NCI-H2107 treated with DMSO at 0.1 percent for 48 hours (cell line): ENCODE measurements around the gene MYL6B.
"Not testable (repeated sequence)": the region's sequence is repeated elsewhere in the genome, so short reads cannot be mapped to it uniquely, and the experiment has no call there.

Source experiments
- DNase-seq: peaks from one replicate; lab custom pipeline; 2025; ENCODE audit not compliant: unreplicated experiment; lab: John Stamatoyannopoulos, UW

The MYL6B gene

DNA sequence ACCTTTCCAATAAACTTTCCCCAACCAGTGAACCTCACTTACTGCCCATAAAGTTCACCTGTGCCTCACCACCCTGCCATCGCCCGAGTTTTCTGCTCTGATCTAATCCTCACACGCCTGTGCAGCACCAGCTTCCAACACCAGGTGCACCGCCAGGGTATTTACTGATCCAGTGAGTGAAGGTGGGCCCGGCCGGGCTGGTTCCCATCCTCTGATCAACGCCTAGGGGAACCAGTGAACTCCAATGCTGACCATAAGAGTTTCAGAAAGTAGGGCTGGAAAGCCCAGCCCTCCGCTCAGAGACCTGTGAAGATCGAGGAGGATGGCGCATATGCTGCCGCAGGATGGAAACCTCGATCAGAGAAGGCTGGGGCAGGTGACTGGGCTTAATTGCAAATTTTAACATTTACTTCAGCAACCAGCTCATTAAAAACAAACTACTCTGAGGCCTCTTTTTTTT is 685 bp upstream of the MYL6B start:
- peak; percentile 77 for DNase-seq

GRCh38 chr12:56152756-56153677 is 630 bp downstream of the MYL6B start:
- DNase-seq: no peak

GRCh38 chr12:56153678-56154065 is 1.3 kb downstream of the MYL6B start:
- DNase-seq: no peak

DNA sequence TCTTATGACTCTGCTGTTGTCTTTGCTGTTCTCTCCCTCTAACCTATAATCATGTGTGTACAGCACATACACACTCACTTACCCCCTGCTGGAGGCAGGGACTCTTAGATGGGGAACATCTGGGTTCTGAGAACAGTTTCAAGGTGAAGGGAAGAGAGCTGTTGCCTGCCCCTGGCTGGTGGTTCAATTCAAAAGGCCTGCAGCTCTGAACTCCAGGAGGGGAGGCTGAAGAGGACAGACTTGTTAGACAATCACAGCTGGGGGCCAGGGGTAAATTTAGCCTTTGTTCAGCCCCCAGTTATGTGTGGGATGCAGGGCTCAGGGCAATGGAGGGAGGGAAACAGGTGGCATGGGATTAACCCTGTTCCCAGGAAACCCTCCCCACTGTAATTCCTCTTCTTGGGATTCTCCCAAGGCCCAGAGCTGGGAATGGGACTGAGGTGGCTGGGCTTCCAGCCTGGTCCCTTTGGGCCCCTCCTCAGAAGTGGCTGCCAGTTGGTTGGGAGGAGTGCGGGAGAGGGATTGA is 1.9 kb downstream of the MYL6B start:
- no peak for DNase-seq

DNA sequence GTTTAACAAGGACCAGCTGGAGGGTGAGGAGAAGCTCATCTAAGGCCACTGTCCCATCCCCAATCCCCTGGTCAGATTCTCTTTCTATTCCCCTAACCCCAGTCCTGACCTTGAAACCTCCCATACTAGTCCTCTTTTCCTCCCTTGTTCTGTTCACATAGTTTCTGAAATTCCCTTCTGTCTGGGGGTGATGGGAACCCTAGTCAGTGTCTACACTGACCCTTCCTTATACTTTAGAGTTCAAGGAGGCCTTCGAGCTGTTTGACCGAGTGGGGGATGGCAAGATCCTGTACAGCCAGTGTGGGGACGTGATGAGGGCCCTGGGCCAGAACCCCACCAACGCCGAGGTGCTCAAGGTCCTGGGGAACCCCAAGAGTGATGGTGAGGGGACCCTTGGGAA is 2.4 kb downstream of the MYL6B start:
- no peak for DNase-seq

DNA sequence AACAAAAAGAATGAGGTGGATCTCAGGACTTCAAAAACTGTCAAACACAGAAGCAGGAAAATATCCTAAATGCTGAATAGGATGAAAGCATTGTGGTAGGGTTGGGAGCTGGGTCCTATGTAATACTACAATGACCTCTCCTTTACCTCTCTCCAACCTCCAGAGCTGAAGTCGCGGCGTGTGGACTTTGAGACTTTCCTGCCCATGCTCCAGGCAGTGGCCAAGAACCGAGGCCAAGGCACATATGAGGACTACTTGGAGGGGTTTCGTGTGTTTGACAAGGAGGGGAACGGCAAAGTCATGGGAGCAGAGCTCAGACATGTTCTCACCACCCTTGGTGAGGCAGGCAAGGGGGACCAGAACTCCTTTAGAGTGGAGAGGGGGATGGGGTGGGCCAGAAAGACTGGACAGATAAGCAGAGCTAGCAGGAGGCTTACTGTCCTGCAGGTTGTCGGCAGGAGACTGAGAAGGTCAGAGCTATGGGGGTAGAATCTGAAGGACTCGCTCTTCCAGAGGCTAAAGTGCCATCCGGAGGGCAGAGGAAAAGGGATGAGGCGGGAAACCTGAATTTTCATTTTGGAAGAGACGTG is 3.0 kb downstream of the MYL6B start:
- DNase-seq: no peak

GRCh38 chr12:56156464-56157200 is 4.2 kb downstream of the MYL6B start:
- not testable (repeated sequence) for DNase-seq

DNA sequence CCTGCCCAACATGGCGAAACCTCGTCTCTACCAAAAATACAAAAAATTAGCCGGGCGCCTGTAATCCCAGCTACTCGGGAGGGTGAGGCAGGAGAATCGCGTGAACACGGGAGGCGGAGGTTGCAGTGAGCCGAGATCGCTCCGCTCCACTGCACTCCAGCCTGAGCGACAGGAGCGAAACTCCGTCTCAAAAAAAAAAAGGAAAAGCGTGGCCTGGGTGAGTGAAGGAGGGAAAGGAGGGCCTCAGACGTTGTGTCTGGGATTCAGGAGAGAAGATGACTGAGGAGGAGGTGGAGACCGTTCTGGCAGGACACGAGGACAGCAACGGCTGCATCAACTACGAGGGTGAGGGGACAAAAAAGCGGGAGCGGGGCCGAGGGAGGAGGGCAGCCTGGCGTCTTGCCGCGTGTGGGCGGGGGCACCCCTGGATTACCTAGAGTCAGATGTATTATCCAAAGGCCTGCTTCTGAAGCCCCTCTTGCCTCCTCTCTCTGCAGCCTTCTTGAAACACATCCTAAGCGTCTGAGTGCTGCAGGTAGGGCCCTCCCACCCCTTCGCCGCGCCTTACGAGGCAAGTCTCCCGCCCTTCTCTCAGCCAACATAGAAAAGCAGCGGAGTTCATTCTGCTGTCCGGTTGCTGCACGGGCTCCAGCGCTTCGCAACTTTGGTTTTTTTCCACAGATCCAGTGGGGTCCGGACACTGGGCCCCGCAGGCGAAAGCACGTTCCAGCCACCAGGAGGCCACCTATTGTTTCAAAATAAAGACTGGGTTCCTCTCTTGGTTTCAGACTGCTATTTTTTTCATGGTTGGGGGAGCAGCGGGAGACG is 5.0 kb downstream of the MYL6B start:
- peak; percentile 99 for DNase-seq

GRCh38 chr12:56158029-56158925 is 5.9 kb downstream of the MYL6B start, which contains the start of gene MYL6:
Gene MYL6 (plus strand): TSS chr12:56158359. CDS start chr12:56158402, 43 bp downstream.
- peak; percentile 99 for DNase-seq

DNA sequence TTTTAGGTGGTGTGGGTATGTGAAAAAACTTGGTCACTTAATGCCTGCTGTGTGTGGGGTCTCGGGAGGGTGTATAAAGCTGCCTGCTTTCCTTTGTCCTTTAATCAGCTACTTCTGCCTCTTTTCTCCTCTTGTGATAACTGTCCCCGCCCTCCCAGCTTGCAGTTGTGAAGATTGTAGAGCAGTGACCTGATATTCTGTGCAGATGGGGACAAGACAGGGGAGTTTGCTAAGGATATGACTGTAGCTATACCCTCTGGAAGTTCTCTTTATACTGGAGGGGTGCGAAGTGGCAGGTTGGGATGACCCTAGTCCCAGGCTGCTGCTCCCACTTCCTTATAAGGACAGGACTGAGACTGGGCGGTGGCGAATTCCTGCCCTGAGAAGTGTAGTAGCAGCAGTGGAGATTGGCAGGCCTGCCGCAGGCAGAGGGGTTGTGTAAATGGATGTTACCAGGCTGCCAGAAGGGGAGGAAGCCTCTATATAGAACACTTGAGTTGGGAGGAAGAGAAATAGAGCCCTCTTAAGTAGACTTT is 6.6 kb downstream of the MYL6B start:
- peak; percentile 42 for DNase-seq

DNA sequence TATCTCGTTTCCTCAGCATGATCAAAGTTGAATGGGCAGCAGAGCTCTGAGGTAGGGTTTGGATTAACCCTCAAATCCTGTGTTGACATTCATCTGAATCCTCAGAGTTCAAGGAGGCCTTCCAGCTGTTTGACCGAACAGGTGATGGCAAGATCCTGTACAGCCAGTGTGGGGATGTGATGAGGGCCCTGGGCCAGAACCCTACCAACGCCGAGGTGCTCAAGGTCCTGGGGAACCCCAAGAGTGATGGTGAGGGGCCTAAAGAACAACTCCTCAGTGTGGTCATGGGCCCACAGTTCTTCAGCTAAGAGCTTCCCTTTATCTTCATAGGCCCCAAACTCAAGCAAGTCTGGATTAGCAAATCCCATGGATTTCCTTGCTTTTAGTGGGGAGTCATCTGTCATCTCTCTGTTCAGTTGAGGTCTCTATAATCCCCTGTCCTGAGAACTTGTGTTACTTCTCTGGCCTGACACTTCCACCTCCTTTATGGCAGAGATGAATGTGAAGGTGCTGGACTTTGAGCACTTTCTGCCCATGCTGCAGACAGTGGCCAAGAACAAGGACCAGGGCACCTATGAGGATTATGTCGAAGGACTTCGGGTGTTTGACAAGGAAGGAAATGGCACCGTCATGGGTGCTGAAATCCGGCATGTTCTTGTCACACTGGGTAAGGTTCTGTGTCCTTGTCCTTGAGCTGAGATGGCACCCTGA is 7.2 kb downstream of the MYL6B start:
- DNase-seq: no peak

GRCh38 chr12:56160193-56160763 is 7.9 kb downstream of the MYL6B start:
- DNase-seq: no peak

GRCh38 chr12:56160894-56161689 is 8.7 kb downstream of the MYL6B start:
- DNase-seq: no peak

DNA sequence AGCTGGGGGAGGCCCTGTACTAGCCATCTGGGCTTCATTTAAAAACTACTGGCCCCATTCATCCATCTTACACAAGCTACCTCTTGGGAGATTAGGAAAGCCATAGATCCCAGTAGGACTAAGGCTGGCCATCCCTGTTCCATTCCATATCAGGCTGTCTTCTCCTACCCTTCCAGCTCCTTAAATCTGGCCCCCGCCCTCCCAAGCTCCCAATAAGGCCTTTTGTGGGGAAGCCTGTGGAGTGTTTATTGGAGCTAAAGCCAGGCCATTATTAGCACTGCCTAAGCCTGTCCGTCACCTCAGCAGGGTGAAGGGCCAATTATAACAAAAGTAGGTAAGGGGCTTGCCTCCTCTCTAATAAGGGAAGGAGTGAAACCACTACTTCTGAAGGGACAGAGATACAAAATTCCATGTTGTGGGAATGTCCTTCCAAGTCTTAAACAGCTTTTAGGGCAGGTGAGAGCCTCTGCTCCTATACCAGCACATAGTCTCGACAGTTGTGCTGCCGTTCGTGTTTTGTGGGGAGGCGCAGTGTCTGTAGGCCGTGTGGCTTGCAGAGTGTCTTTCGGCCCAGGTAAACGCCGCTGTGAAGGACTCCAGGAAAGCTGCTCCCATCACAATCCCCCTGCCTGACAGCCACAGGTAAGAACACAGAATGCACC is 9.4 kb downstream of the MYL6B start:
- no peak for DNase-seq

GRCh38 chr12:56162468-56163290 is 10.3 kb downstream of the MYL6B start:
- DNase-seq: no peak
